ENCODE data around the gene MTF2.

MTF2 gene

DNA sequence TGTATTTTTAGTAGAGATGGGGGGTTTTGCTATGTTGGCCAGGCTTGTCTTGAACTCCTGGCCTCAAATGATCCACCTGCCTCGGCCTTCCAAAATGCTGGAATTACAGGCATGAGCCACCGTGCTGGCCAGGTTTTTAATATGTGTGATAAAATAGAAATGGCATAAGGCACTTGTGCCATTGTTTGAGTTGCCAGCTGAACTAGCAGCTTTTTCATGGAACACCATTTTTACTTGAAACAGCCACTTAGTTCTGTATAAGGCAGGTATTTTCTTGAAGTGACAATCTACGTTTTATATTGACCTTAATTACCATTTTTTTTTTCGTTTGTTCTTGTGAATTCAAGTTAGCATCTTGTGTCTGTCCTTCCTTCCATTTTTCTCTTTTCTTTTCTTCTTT lies 28.3 kb downstream of the MTF2 start:
- no peak for DNase-seq (ENCODE audit: extremely low read depth, low read depth)
- TF ChIP-seq, protein P1, sequence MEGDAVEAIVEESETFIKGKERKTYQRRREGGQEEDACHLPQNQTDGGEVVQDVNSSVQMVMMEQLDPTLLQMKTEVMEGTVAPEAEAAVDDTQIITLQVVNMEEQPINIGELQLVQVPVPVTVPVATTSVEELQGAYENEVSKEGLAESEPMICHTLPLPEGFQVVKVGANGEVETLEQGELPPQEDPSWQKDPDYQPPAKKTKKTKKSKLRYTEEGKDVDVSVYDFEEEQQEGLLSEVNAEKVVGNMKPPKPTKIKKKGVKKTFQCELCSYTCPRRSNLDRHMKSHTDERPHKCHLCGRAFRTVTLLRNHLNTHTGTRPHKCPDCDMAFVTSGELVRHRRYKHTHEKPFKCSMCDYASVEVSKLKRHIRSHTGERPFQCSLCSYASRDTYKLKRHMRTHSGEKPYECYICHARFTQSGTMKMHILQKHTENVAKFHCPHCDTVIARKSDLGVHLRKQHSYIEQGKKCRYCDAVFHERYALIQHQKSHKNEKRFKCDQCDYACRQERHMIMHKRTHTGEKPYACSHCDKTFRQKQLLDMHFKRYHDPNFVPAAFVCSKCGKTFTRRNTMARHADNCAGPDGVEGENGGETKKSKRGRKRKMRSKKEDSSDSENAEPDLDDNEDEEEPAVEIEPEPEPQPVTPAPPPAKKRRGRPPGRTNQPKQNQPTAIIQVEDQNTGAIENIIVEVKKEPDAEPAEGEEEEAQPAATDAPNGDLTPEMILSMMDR (IDR thresholded peaks at IDR 0.05; ENCODE audit: low read depth, low read length): no peak

GRCh38 chr1:93108335-93108734 lies 29.3 kb downstream of the MTF2 start:
- no peak for DNase-seq (ENCODE audit: extremely low read depth, low read depth)
- TF ChIP-seq, protein P1 (IDR thresholded peaks at IDR 0.05; ENCODE audit: low read depth, low read length): no peak

DNA sequence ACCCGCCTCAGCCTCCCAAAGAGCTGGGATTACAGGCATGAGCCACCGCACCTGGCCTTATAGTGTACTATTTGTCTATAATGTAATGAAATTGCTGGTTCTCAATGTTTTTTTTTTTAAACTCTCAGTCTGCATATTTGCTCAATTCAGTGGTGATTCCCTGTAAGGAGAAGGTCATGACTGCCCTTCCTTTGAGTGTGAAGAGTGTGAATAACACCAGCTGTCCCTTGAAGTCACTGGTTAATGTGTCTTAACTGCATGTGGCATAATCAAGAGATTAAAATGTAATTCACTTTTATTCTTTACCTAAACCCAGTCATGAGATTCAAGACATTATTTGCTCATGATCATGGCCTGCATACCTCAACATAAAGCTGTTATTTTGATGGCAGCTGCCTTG lies 30.5 kb downstream of the MTF2 start:
- TF ChIP-seq, protein P1 (IDR thresholded peaks at IDR 0.05; ENCODE audit: low read depth, low read length): no peak
- DNase-seq (ENCODE audit: extremely low read depth, low read depth): no peak

GRCh38 chr1:93111065-93111464 lies 32.0 kb downstream of the MTF2 start:
- TF ChIP-seq, protein P1 (IDR thresholded peaks at IDR 0.05; ENCODE audit: low read depth, low read length): no peak
- DNase-seq (ENCODE audit: extremely low read depth, low read depth): no peak

- TF ChIP-seq, protein P1 (IDR thresholded peaks at IDR 0.05; ENCODE audit: low read depth, low read length): no peak
- DNase-seq (ENCODE audit: extremely low read depth, low read depth): no peak
These were observed 32.5 kb downstream of the MTF2 start for GRCh38 chr1:93111561-93111960.

GRCh38 chr1:93113127-93113526 lies 34.0 kb downstream of the MTF2 start:
- TF ChIP-seq, protein P1 (IDR thresholded peaks at IDR 0.05; ENCODE audit: low read depth, low read length): no peak
- DNase-seq (ENCODE audit: extremely low read depth, low read depth): no peak

- DNase-seq (ENCODE audit: extremely low read depth, low read depth): no peak
- TF ChIP-seq, protein P1 (IDR thresholded peaks at IDR 0.05; ENCODE audit: low read depth, low read length): no peak
These were observed 35.3 kb downstream of the MTF2 start for GRCh38 chr1:93114391-93114790.
